Measurements from ENCODE around the gene TSPAN15.

DNA sequence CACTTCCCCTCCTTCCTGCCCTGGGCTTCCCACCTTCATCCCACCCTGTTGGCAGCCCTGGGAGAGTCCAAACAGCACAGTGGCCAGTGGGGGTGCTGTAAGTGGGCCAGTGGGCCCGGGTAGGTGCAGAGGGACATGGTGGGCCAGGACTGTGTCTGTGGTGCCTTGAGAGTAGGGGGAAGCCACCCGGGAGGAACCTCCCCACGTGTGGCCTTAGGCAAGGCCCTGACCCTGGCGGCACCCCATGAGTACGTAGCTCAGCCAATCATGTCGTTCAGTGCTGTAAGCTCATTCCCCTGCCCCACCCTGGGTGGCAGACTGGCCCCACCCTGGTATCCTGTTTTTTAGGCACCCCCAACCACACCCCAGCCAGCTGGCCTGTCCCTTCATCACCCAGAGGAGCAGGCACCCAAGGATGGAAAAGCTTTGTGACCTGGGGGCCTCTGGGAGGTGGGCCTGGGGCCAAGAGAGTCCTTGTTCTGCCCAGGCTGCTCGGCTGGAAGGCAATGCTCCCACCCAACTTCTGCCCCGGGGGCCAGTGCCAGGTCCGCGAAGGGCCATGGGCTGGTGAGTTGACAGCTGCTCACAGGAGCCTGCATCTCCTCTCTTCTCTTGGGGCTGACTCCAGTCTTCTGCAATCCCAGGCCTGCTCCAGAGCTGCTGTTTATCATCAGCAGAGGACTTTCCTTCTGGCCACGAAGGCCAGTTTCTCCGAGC lies 41.6 kb downstream of the TSPAN15 start:
- TF ChIP-seq, protein P1, sequence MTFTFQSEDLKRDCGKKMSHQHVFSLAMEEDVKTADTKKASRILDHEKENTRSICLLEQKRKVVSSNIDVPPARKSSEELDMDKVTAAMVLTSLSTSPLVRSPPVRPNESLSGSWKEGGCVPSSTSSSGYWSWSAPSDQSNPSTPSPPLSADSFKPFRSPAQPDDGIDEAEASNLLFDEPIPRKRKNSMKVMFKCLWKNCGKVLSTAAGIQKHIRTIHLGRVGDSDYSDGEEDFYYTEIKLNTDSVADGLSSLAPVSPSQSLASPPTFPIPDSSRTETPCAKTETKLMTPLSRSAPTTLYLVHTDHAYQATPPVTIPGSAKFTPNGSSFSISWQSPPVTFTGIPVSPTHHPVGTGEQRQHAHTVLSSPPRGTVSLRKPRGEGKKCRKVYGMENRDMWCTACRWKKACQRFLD (tag by site-specific recombination; IDR thresholded peaks at IDR 0.05) = no peak
- TF ChIP-seq CTCF (tag by site-specific recombination; IDR thresholded peaks at IDR 0.05) (no peak), ZSCAN5A (tag by site-specific recombination; IDR thresholded peaks at IDR 0.05) (no peak)
